TTC549 (cell line): ENCODE results near the gene SPTSSB.

Source experiments
- FAIRE-seq: peaks from 2 replicates; lab custom pipeline; 2012; peaks lifted over from hg19 to GRCh38; lab: Jason Lieb, UNC

Gene SPTSSB, protein sequence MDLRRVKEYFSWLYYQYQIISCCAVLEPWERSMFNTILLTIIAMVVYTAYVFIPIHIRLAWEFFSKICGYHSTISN

DNA sequence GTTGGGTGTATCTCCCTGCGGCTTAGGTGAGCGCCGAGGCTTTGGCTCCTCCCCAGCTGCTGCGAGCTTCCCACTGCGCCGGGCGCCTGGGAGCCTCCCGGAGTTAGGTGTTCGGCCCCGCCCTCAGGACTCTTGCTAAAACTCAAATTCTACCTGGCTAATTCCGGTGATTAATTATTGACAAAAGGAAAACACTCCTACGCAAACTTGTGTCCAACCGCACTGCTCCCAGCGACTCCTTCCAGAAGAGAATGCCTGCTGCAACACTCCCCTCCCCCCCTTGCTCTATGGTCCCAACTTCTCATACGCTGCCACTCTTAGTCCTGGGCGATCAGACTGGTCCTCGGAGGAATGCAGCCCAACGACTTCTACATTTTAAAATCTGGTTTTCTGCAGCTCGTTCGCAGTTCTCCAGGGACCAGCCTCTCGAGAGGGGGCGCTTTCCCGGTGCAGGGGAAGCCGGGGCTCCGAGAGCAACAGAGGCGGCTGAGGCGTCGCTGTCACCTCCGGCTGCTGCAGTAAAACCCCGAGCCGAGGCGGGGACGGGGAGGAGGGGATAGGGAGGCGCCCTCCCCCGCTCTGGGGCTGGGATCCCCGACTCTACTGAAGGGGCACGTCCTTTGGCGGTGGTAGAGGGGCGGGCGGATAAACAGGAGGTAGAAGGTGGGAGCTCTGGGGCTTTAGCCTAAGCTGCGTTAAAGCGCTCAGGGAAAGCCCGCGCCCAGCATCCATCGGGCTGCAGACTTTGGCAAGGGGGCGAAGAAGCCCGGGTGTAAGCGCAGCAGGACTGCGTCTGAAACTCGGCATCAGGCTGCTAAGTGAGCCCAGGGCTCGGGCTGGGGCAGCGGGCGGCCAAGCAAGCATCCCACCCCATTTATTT lies at the start of gene SPTSSB:
Gene SPTSSB, minus strand, starts transcription at position 77 of the 880 bp plus-strand sequence. CDS start 25,194 bp downstream, outside the sequence.
- no peak for FAIRE-seq

DNA sequence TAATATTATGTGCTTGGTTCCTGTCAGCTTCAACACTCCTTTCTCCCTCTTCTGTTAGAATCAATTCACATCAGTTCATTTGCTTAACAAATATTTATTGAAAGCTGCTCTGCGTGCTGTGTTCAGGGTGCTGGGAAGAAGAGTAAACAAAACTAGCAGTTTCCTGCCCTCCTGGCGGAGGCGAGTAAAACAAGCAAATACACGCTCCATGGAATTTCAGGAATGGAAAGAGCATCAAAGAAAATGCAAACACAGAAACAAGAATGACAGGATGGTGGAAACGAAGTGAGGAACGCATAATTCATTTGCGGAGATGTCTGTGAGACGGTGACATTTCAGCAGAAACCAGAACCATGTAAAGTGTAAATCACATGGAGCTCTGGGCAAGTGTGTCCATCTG lies 49.4 kb upstream of the SPTSSB start:
- no peak for FAIRE-seq

DNA sequence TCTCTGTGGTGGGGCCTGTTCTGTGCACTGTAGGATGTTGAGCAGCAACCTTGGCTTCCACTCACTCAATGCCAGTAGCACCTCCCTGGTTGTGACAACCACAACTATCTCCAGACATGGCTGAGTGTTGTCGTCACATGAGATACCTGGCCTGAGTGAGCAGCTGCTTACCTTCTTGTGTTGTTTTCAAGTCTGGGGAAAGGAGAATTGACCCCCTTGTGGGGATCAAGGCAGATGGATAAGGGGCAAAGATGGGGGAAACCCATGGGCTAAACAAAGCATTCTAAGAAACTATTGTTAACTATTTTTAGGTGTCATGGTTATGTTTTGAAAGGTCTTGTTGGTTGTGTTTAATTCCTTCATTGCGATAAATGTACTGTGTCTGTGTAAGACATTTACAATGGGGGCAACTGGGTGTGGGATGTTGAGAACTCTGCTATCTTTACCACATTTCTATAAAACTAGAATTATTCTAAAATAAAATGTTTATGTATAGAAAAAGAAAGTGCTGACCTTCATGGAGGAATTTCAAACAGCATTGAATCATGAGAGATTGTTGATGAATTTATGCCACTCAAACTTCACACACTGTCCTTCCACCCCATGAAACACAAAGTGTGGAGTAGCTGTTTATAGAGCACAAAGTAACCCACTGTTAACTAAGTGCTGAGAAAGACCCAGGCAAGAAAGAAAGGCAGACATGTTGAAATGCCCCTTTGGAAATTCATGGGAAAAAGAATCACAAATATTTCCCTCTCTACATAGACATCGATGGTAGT lies 48.4 kb upstream of the SPTSSB start:
- FAIRE-seq = no peak

DNA sequence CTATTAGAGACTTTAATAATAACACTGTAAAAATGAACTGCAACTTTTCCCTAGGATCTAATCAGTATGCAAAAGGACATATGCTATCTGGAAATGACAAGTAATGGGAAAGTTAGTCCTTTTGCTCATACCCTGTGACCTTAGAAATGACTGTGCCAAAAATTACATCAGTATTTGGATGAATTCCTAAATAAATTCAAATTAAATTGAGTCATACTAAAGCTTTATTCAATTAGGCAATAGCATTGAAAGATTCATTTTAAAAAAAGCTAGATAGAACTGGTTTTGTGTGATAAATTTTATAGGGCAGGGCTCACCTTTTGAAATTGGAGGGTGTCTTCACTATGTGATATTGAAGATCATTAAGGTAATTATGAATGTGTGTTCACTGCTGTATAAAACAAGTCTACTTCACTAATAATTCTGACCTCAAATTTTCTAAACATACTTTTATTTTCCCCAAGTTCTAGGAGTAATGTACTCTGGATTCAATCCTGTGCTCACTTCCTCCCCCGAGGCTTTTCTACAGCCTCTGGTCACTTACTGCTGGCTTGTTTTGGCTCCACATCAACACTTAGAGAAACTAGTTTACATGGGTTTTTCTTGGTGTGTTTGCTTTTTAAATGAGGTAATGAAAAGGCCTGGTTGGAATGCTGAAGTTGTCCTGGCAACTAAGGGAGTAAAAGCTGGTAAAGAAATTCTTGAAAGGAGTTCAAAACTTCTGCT lies 44.4 kb upstream of the SPTSSB start:
- FAIRE-seq = no peak

DNA sequence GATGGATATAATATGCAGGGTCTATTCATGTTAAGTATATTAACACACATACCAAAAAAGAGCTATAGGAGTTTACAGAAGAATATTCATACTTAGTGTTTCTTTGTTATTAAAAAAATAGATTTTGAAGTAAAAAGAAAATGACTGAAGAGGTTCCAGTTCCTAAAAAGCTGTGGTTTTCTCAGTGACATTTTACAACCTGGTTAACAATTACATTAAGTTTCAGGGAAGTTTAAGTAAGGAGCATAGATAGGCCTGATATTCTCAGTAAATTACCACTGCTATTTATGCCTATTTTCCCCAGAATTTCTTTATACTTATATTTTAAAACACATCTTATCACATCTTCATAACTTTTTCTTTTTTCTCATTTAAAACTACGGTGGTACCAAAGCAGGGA lies 43.6 kb upstream of the SPTSSB start:
- FAIRE-seq = no peak

DNA sequence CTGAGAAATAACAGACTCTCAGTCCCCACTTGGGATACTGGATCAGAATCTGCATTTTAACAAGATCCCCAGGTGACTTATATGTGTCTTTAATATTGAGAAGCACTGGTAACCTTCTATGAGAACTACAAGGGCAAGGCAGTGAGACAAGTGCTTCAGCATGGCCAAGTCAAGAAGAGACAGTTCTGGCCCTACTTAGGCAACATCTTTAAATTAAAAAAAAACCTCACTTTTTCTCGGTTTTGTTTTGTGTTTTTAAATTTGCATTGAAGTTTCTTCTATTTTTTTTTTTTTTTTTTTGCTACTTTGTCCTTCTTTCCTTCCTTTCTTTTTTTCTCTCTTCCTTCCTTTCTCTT lies 42.5 kb upstream of the SPTSSB start:
- FAIRE-seq = no peak

DNA sequence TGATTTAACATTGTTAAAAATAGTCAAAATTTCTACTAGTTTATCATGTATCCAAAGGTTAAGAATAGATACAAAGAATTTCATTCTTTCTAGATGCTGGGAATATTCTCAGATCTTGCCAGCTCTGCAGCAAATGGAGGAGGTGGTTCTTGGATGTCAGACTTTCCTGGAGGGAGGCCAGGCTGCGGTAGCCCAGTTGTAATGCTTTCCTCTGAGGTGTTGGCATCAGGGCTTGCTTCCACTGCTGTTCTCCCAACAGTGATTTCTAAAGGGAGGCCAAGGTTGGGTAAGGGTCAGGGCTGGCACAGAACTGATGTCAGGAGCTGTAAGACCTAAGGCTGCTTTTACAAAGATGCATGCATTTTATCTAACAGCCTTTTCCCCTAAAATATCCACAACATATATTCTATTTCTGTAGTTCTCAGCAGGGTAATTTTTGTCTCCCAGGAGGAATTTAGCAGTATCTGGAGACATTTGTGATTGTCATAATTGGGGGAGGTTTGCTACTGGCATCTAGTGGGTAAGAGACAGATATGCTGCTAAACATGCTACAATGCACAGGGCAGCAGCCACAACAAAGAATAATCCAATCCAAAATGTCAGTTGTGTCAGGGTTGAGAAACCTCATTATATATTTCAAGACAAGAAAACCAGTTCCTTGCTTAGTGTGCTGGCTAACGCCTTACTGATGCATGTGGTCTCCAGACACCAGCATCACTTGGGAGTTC lies 42.0 kb upstream of the SPTSSB start:
- FAIRE-seq = no peak

DNA sequence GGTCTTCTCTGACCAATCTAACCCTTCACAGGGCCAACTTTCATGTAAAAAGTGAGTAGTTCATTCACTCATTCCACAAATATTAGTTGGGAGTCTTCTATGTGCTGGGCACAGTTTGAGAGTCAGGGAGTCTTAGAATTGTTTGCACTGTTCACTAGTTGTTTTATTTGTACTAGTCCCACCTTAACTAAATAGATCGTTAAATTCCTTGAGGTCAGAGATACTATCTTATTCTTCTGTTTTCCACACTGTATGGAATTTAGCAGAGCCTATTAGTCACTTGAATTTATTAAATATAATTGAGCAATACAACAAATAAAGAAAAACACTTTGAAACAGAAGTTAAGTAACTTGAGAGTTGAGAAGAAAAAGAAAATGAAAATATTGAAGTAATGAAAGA lies 40.8 kb upstream of the SPTSSB start:
- no peak for FAIRE-seq

DNA sequence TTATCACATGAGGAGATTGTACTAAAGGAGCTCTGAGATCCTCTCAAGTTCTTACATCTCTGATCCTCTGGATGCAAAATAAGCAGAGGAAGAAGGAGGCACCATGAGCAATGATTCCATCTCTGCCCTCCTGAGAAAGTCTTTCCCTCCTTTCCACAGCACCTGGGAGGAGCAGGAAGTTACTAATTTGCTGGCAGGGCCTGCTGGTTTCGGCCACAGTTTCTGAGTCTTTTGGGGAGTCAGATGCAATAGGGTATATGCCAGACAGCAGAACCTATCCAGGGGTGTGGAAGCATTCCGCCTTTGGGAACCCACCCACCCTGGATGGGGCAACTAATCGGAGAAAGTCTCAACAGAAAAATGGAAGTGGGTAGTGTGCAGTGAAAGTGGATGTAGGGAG lies 38.5 kb upstream of the SPTSSB start:
- no peak for FAIRE-seq

DNA sequence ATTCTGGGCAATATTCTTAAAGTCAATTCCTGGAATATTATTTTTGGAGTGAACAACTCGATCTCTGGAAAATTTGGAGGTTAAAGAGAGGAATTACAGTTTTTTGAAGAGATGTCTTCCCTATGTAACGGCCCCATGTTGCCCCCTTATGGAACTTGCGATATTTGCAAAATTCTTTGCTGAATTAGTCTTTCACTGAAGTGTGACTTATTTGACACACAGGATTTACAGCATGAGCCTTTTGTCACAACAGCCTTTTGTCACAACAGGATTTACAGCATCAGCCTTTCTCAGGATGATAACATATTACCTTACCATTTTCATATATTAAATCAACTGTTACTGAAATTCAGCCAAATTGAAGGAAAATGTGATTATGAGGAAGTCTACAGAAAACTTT lies 37.8 kb upstream of the SPTSSB start:
- FAIRE-seq = no peak

DNA sequence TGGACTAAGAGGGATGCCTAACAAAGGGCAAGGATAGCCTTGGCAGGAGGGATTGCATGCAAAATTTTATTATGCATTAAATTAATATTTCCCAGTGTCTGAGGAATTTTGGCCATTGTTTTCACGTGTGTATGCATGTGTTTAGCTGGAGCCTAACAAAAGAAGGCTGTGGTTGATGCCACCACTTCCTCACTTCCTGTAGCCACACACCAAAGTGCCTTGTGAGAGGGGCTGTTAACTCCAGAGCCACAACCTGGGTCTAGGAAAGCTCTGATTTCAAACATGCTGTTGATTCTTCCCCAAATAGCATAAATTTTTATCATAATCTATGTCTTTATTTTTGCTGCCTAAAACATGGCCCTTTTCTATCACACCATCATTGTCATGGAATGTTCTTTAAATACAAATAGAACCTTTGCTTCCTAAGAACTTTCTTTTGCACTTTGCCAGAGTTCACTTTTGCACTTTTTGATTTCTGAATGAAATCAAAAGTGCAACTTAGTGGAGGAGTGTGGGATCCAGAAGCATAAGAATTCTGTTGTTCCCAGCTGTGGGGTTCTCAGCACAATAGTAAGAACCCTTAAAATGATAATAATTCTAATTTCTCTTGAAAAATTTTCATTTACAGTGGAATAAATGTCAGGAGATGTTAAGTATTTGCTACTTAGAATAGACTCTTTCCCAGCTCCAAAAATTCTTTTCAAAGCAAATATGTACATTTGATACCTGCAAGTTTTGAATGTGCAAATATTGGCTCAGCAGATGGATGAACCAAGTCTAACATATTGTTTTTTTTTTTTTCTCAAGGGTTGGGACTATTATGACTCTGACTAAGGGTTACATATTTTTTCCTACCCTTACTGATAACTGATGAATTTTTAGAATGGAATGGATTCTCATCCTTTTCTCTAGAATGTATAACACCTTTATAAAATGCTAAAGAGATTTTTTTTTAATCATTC lies 35.6 kb upstream of the SPTSSB start:
- FAIRE-seq = no peak

DNA sequence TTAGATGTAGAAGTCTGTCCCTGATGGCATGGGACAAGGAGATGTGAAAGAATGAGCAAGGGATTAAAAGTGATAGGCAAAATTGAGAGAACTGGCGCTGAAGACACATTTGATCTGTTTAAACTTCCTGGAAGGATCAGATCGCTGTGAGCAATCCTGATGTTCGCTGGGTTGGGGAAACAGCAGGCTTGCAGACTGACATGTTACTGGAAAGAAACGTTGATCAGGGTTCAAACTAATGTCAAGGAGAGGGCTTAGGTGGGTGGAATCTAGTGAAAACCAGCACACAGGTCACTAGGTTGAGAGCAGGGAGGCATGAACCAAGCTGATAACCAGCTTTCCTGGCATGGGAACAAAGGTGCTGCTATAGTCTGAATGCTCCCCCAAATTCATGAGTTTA lies 34.5 kb upstream of the SPTSSB start:
- no peak for FAIRE-seq

DNA sequence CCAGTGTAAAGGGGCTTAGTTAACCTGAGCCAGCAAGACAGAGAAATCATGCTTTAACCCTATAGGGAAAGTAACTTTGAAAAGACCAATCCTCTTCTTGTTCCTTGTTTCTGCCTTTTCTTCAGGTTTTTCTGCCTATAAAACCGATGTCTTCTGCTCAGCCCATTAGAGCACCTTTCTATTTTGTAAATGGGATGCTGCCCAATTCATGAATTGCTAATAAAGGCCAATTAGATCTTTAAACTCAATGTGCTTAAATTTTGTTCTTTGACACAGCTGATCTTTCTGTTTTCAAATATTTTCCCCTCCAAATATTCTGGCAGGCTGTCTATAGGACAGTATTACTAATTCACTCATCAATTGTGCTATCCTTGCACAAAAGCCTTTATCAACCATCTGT lies 33.8 kb upstream of the SPTSSB start:
- FAIRE-seq = no peak

DNA sequence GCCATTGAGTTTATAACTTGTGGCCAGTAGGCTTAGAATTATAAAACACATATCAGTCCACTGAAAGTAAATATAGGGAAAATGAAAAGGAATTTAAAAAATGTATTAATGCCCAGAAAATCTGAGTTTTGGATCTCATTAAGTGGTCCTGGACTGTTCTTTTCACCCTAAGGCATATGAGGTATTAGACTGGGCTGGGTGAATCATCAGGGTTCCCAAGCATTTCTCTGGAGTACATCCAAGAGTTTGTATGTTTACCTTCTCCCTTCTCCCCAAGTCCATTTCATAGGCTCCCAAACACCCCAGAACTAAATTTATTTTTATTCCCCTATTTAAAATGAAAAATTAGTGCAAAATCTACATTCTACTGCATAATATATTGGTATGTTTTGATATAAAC lies 31.9 kb upstream of the SPTSSB start:
- FAIRE-seq = no peak

DNA sequence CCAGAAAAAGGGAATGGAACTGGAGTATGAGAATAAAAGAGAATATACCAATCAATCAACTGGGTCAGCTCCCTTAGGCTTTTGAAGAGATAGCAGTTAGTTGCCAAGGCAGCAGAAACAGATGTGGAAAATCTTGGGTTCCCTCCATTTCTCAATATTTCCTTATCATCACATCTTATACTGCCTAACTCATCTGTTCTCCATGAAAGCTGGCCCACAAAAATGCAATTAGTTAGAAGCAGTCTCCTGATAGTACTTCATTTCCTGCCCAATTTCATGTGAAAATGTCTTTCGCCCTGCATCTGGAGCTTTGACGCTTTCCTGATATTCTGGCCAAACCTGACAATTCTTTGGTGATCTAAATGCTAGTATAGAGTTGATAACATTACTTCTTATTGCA lies 30.1 kb upstream of the SPTSSB start:
- FAIRE-seq = no peak

DNA sequence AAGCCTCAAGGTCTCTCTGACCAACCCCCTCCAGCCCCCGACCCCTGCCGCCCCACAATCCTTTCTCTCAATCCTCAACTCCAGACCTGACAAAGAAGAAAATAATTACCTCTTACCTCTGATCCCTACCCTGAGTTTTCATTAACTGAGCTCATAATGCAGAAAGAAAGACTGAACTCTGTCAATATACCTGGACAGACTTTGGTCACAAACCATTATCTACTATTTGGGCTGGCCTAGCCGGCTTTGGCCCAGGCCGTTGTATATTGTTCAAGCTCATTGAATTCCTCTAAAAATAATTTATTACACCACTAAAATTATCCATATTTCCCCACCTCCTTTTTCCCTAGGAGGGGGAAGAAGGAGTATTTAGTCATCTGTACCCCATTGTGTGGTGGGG lies 29.3 kb upstream of the SPTSSB start:
- no peak for FAIRE-seq

DNA sequence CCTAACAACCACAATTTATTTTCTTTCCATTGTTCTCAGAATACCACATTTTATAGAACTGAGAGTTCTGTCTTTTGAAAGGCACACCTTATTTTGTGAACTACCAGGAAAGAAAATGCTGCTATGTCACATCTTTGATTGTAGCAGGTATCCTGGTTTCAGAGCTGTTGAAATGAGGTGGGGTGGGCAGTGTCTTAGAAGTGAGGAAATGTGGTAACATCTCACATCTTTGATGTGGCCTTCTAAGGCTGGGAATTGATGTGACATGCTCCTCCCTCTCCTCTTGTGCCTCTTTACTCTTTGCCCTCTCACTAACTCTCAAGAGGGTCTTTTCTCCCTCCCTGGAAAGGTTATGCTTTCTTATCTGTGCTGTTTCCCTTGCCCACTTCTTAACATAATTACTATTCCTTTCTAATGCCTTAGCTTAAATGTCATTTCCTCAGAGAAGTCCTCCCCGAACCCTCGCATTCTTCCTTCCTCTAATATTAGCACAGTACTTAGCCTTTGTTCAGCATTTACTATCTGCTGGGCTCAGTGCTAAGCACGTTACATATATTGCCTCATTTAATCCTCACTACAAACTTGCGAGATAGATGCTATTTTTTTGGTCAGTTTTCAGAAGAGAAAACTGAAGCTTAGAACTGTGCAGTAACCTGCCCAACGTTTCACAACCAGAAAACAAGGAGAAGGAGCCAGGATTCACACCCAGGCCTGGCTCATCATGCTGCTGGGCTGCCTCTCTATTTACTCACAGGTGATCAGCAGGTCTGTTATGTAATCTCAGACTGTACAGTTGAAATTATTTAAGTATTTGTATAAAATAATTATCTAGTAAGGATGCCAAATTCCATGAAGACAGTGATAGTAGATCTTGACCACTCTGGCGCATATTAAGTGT lies 24.0 kb upstream of the SPTSSB start:
- no peak for FAIRE-seq

DNA sequence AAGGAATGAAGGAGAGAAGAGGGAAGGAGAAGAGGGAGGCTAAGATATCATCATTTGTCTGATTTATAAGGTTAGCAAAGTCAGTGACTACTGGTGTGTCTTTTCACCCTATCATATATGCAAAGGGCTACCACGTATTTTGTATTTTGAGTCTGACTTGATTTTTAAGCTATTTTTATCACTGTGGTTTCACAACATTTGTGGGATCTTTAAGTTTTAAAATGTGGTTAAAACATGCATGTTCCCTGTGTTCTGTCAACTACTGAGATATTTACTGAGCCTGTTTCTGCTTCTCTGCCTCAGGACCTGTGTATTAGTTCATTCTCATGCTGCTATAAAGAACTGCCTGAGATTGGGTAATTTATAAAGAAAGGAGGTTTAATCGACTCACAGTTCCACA lies 22.5 kb upstream of the SPTSSB start:
- FAIRE-seq = no peak

DNA sequence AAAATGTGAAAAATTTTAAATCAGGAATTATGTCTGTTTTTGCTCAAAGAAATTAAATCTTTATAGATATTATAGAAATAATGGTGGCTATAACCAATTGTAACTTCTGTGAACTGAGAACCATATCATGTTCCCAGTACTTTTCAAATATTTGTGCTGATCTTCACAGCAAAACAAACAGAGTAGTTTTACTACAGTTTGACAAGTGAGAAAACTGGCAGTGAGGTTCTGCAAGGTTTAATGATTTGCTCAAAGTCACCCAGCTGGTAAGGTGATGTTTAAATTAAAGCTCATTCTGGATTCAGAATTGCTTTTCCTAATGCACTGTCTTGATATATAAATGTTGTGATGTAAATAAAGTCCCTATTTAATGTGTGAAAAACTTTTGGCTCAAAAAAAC lies 22.0 kb upstream of the SPTSSB start:
- no peak for FAIRE-seq

DNA sequence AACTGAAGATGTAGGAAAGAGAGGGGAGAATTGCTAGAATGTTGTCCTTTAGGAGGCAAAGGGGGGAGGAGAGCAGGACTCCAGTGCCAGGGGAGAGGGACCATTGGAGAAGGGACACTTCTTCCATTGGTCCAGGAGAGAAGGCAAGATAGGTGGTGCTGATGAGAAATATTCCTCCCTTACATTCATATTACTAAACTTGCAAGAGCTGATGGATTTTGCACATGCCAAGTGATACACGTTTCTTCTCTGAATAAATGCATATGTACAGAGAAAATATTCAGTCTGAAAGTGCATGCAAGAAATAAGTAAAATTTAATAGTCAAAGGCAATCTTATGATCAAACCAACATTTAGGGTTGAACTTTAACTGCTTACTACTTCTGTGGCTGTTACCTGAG lies 21.5 kb upstream of the SPTSSB start:
- FAIRE-seq = no peak
